T47D (cell line): ENCODE measurements around the gene FOXC1.

ENCODE experiments used
- DNase-seq, 2 experiments: peaks; one replicate each; pipeline versions ENCODE4 v3.0.0 to v3.0.0-alpha.2; 2011 to 2012; ENCODE audit warnings: low read depth in 1 of 2, low spot score in 1 of 2
- JUND ChIP-seq: IDR thresholded peaks from 2 replicates; pipeline ENCODE4 v1.6.1; 2012; ENCODE audit warnings: low read depth
- in situ Hi-C: cut with HindIII; loops from 2 replicates; pipeline ENCODE4 v1.10.0; 2016; ENCODE audit warnings: low sequenced_read_pairs, low pct_unique_long_range_greater_than_20kb

The FOXC1 gene

DNA sequence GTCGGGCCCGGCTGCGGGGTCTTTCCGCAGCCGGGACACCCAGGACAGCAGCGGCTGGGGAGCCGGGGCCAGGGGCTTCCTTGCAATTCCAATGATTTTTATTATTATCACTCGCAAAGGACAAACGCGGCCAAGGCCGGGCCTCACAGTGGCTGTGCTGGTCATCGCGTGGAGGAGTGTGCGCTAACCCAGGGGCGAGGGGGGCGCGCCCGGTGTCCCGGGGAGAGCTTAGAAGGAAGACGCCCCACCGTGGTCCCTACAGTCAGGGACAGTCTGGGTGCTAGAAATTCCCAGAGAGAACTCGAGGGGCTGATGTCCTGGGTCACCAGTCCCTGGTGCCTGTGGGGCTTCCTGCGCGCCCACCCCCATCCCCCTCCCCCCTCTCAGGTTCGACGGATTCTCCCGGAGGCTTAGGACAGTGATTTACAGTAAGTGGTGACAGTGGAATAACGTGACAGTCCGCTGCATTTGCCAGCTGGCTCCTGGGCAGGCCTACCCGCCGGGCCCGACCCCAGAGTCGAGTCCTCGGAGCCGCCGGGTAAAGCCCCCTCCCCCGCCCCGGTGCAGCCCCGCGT is 9.5 kb downstream of the FOXC1 start:
- no peak for TF ChIP-seq JUND
- no peak for DNase-seq
- in situ Hi-C loops, result no loop called here

DNA sequence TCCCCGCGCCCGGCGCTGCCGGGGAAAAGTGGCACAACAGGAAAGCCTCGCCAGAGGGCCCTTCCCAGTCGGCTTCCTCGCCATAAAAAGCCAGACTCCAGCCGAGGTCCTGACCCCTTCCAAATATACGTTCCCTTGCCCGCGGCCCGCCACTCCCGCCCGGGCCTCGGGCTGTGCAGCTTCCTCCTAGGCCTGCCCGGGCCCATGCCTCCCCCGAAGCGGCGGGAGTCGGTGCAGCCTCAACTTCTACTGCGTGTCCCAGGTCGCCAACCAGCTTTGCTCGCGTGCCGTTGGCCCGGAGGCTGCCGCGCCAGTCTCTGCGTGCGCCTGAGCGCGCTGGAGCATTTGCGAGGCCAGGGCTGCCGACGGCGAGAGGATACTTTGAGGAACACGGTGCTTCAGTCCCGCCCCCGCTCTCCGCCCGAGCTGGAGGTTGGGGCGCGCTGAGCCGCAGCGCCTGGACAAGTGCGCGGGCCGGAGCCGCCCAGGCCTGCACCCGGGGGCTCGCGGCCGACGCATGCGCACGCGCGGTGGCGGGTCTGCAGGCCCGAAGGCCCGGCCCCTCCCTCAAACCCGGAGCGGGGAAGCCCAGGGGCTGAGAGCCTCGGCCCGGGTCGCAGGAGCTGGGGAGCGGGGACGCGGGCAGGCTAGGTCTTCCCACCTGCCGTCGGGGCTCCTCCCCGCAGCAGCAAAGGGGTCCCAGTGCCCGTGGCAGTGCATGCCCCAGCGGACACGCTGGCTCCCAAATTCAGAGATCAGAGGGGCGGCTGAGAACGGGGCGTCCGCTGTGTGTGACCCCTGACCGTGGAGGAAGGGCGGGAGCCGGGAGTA is 10.2 kb downstream of the FOXC1 start:
- in situ Hi-C loops, result no loop called here
- TF ChIP-seq JUND, result no peak
- no peak for DNase-seq

DNA sequence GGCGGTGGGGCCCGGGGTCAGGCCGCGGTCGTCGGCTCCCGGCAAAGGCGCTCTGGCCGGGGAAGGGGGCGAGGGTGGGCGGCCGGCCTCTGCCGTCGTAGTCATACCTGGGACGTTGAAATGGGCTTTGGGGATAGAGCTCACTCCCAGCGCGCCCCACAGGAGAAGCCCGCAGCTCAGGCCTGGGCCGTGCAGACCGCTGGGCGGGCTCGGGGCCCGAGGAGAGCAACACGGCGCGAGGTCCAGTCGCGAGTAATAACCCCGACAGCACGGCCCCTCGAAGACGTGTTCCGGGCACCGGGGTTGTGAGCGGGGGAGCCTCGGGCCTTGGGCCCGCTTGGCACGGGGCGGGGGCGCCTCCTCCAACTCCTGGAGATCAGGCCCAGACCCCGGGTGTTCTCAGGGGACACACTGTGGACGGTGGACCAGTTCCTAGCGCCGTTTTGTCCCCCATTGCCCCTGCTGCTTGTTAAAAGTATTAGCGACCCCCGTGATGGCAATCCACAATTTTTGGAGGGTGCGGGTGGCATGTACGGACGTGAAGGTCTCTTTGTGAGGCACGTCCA is 10.9 kb downstream of the FOXC1 start:
- in situ Hi-C loops, result no loop called here
- no peak for DNase-seq
- no peak for TF ChIP-seq JUND

DNA sequence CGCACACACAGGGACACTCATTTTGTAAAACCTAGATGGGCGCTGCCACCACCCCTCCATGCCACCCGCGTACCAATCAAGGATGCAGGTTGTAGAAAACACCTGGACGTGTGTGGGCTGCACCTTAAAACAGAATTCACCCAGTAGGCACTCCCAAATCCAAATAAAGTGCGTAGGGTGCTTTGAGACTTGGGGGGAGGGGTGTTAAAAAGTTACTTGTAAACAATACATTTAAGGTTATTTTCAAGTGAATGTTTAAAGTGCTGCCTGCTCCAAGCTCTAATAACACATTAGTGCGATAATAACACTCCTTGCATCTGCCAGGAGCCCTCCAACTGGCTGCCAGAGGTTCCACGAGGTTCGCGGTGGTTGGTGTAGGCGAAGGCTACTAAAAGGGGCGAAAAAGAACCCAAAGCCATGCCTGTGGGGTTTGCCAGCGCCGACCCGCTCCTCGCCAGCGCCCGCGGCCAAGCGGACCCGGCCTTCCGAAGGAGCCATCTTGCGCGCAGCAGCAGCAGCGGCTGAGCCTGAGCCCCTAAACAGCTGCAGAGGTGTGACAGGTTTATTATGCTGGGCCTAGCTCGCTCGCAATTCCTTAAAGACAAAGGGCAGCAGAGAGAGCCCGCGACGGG is 11.5 kb downstream of the FOXC1 start:
- no peak for TF ChIP-seq JUND
- DNase-seq, result no peak
- in situ Hi-C loops, result no loop called here

DNA sequence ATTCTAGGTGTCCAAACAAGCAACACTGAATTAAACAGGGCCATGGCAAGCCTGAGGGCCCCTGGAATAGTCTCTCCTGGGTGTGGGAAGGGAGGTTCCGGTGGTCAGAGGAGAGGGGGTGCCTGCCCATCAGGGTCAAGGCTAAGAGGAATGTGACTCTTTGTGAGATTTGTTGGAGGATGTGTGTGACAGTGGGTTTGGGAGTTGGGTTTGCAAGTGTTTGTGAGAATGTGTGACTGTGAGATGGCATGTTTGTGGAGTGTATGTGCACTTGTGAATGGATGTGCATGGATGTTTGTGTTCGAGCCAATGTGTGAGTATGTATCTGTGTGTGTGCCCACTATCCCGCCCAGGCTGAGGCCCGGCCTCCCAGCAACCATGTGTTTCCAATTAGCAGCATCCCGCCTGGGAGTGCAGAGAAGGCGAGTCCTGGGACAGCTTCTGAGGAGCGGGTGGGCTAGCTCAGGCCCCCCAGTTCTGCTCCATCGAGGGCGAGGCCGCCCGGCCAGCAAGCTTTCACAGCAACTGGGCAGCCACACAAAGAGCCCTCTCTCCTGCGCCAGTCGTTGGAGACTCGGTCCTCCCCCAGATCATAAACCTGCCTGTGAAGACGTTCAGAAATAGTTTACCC is 12.6 kb downstream of the FOXC1 start:
- TF ChIP-seq JUND, result no peak
- no peak for DNase-seq
- in situ Hi-C loops, result no loop called here

DNA sequence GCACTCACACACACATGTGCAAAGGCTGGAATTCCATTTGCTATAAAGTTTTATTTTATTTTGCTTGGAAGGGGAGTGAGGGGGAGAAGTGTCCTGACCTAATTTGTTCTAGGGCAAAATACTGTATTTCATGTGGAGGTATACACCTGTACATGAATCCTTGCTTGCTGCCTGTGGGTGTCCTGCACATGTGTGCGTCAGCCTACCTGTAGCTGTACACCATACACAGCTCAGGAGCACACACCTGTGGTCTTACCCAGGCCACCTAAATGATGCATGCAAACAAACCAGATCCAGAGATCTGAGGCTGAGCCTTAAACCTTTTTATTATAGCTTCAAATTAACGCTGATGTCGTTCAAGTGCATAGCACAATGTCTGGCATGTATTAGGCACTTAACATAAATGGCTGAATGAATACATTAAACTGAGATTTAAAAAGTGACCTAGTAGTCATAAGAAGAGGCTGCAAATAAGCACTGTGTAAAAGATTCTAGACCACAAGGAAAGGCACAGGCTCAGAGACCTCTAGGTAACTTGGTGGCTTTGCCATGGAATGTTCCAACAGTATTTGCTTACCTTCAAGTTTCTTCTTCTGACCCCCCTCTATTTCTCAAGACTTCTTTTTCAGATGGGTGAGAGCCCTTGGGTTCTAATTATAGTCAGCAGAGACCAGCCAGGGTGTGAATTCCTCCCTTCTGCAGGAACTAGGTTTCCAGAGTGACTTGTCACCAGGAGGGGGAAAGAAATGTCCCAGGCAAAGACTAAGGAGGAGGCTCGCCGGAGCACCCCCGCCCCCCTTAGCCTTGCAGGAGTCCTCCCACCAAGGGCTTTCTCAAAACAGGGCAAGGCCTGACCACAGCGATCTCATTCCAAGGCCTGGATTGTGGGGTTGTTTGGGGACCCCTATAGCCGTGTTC is 13.4 kb downstream of the FOXC1 start:
- in situ Hi-C loops, result no loop called here
- no peak for DNase-seq

DNA sequence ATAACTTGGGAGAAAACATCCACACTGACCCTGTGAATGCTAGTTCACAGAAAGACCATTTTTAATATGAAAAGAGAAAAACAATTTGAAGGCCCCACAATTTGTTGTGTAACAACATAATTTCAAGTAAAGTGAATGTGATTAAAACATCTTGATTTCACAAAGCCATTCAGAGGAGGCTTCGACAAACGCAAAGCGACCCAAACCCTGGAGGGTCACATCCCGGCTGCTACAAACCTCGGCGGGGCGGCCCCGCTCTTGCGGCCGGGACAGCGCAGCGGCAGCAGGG is 14.0 kb downstream of the FOXC1 start:
- TF ChIP-seq JUND, result no peak
- no peak for DNase-seq
- in situ Hi-C loops, result no loop called here

More for the DNA sequence above, 13.4 kb downstream of the FOXC1 start:
- TF ChIP-seq JUND, result no peak

DNA sequence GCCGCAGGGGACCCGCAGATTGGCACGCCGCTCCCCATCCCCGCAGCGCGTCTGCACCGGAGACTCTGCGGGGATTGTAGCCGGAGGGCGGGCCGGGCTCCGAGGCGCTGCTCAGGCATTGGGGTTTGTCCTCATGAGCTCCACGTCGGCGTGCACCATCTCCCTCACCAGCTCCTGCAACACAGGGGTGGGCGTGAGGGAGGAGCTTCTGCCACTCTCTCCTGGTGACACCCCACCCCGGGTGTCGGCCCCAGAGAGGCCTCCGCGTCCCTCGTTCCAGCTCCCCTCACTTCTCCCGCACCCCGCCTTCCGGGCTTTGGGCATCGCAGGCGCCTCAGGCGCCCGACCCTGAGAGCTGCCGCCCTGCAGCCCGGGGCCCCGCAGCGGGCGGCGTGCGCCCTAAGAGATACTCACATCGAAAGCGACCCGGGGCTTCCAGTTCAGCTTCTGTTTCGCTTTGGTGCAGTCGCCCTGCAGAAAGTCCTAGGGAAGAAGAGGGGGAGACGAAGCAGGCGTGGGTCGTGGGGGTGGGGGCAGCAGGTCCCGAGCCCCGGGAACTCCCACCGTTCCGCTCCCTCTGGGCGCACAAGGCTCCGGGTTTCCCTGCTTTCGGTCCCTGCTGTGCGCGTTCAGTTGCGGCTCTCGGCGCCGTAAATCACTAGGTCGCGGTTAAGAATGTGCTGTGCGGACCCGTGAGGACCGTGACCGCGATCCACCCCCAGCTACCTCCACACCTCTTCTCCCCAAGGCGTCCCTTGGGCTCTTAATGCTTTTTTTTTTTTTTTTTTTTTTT is 14.5 kb downstream of the FOXC1 start:
- in situ Hi-C loops, result no loop called here
- DNase-seq, result no peak
- TF ChIP-seq JUND, result no peak

DNA sequence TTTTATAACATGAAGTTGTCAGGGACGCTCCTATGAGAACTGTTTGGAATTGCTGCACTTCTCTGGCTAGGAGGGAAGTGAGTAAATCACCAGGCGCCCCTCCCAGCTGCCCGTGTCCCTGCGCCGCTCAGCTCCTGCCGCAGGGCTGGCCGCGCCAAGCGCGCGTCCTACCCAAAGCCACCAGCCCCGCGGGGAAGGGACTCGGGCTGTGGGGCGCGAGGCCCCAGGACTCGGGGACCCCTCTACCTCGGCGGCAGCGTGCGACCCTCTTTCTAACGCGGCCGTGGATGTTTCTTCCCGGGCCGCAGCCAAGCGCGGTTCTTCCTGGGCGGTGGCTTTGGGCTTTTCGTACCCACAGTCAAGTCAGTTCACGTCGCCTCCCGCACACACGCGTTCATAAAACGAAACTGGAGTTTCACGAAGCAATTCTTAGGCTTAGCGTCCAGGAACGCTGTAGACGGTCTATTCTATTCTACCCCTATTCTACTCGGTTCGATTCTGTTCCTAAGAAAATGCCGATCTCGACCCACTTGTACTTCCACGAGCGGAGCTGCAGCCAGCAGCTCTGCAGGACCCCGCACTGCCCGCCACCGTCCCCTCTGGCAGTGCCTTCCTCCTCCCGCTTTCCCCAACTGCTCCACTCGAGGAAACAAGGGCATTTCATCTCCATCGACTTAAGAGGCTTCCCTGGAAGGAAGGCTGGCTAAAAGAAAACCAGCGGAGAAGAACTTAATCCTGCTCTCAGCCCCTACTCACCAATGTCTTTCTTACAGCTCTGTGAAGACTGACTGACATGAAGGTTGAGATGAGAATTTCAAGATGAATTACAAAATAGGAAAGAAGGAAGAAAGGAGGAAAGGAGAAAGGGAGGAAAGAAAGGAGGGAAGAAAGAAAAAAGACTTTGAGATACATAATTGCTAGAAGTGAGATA is 15.4 kb downstream of the FOXC1 start:
- TF ChIP-seq JUND, result no peak
- DNase-seq, result peak; percentile 42 to 77
- in situ Hi-C loops, result no loop called here

DNA sequence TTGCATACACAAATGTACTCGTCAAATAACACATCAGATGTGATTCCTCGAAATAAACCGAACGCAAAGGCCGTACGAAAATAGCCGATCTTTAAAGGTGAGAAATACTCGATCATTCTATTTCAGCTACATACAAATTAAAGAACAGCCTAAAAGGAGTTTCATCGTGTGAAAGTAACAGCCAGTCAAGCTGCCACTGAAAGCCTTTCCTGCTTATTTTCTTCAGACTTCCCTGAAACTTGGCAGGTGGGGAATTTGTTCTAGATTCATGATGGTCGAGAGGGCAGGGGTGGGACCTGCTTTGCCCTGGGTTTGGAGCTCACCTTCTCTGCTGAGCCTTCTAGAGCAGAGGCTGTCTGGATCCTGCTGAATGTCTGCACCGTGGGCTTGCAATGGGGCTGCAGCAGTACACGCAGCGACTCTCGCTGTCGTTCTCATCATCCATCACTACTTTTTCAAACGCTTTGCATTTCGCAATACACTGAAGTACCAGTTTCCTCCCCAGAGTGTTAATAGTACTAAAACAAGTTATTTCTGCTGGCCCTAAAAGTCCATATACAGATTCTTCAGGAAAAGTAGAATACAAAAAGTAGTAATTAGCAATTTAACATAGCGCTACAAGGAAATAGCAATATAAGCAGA is 16.2 kb downstream of the FOXC1 start:
- TF ChIP-seq JUND, result no peak
- no peak for DNase-seq
- in situ Hi-C loops, result no loop called here
